ENCODE results near the gene NT5M.

Gene NT5M

DNA sequence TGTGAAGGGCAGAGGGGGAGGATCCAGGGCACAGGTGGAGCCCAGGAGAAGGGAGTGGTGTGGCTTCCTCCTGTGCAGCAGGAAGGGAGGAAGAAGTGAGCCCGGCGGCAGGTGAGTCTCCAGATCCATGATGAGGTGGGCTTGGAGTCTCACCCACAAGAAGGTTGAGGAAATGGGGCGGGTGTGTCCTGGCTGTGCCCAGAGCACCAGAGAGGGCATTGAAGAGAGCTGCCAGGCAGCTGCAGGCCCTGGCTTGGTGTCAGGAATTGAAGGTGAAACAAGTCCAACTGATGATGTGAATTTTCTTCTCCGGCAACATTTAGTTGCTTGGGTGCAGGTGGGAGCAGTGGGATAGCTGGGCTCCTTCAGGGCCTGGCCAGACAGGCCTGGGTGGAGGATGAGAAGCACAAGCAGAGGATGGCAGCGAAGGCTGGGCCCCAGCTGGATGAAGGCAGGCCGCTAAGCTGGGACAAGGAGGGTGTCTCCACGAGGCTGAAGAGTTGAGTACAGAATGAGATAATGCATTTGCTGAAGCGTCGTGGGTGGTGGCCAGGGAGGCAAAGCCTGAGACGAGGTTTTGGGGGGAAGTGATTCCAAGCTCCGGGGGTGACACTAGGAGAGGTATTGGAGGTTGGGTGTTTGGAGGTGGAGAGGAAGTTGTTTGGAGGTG, 18.3 kb downstream of the NT5M start:
- DNase-seq (ENCODE audit: low read depth in 1 of 2, low spot score in 1 of 2) = no peak
- TF ChIP-seq, protein P1, sequence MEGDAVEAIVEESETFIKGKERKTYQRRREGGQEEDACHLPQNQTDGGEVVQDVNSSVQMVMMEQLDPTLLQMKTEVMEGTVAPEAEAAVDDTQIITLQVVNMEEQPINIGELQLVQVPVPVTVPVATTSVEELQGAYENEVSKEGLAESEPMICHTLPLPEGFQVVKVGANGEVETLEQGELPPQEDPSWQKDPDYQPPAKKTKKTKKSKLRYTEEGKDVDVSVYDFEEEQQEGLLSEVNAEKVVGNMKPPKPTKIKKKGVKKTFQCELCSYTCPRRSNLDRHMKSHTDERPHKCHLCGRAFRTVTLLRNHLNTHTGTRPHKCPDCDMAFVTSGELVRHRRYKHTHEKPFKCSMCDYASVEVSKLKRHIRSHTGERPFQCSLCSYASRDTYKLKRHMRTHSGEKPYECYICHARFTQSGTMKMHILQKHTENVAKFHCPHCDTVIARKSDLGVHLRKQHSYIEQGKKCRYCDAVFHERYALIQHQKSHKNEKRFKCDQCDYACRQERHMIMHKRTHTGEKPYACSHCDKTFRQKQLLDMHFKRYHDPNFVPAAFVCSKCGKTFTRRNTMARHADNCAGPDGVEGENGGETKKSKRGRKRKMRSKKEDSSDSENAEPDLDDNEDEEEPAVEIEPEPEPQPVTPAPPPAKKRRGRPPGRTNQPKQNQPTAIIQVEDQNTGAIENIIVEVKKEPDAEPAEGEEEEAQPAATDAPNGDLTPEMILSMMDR (IDR thresholded peaks at IDR 0.05; ENCODE audit: insufficient read depth, low read length) = no peak
- TF ChIP-seq GABPA (IDR thresholded peaks at IDR 0.05; ENCODE audit: low read depth) = no peak
- TF ChIP-seq POLR2AphosphoS5 (IDR thresholded peaks at IDR 0.05; ENCODE audit: low read depth) = no peak
- TF ChIP-seq SPI1 (IDR thresholded peaks at IDR 0.05; ENCODE audit: borderline replicate concordance, low read depth) = no peak
- TF ChIP-seq, protein P2, sequence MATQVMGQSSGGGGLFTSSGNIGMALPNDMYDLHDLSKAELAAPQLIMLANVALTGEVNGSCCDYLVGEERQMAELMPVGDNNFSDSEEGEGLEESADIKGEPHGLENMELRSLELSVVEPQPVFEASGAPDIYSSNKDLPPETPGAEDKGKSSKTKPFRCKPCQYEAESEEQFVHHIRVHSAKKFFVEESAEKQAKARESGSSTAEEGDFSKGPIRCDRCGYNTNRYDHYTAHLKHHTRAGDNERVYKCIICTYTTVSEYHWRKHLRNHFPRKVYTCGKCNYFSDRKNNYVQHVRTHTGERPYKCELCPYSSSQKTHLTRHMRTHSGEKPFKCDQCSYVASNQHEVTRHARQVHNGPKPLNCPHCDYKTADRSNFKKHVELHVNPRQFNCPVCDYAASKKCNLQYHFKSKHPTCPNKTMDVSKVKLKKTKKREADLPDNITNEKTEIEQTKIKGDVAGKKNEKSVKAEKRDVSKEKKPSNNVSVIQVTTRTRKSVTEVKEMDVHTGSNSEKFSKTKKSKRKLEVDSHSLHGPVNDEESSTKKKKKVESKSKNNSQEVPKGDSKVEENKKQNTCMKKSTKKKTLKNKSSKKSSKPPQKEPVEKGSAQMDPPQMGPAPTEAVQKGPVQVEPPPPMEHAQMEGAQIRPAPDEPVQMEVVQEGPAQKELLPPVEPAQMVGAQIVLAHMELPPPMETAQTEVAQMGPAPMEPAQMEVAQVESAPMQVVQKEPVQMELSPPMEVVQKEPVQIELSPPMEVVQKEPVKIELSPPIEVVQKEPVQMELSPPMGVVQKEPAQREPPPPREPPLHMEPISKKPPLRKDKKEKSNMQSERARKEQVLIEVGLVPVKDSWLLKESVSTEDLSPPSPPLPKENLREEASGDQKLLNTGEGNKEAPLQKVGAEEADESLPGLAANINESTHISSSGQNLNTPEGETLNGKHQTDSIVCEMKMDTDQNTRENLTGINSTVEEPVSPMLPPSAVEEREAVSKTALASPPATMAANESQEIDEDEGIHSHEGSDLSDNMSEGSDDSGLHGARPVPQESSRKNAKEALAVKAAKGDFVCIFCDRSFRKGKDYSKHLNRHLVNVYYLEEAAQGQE (IDR thresholded peaks at IDR 0.05; ENCODE audit: insufficient replicate concordance, low read depth) = no peak
- no peak overlapping the region for H3K4me3 ChIP-seq (replicated peaks; ENCODE audit: insufficient read depth, low read length)
- H3K27me3 ChIP-seq (ENCODE audit: insufficient read depth, poor library complexity, severe bottlenecking) = no peaks in the 10 kb centered on the region
- no peak overlapping the region for H3K27ac ChIP-seq (replicated peaks)

DNA sequence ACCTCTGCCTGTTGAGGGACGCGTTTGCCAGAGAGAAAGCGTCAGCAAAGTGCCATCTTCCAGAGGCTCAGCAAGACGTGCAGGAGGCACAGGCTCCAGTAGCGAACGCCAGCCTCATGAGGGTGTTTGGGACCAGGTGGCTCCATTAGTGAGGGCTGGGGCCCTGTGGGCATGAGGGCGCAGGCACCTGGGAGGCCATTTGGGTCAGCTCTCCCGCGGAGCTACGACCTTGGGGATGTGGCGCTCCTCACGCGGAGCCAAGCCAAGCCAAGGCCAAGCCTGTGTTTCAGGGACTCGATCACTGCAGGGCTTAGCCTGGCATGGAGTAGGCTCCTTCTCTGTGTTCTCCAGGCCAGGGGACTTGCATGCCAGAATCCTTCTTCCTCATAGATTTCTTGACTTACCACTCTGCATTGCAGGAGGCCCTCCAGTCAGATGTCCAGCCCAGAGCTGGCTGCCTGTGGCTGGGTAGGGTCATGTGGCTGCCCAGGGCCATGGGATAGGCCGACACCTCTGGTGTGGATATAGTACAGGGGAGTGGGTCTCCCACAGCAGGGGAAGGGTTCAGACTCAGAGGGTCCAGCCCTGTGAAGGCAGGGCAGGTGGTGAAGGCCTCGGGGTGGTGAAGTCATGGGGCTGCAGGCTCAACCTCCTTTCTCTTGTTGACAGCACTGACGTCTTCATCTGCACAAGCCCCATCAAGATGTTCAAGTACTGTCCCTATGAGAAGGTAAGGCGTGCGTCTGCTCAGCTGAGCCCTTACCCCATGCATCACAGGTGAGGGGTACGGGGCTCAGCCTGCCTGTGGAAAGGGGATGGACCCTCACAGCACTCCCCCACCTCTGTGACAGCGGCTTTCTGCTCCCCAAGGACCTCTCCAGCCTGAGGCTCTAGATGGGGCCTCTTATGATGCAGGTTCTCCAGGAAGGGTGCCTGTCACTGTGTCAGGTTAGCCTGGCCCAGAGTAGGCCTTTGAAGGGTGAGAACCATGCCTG, 19.6 kb downstream of the NT5M start:
- TF ChIP-seq, protein P1 (IDR thresholded peaks at IDR 0.05; ENCODE audit: insufficient read depth, low read length) = no peak
- TF ChIP-seq, protein P2 (IDR thresholded peaks at IDR 0.05; ENCODE audit: insufficient replicate concordance, low read depth) = no peak
- TF ChIP-seq SPI1 (IDR thresholded peaks at IDR 0.05; ENCODE audit: borderline replicate concordance, low read depth) = no peak
- TF ChIP-seq GABPA (IDR thresholded peaks at IDR 0.05; ENCODE audit: low read depth) = no peak
- TF ChIP-seq POLR2AphosphoS5 (IDR thresholded peaks at IDR 0.05; ENCODE audit: low read depth) = no peak
- Histone ChIP-seq H3K27ac (replicated peaks) (no peak overlapping the region), H3K27me3 (ENCODE audit: insufficient read depth, poor library complexity, severe bottlenecking) (no peaks in the 10 kb centered on the region), H3K4me3 (replicated peaks; ENCODE audit: insufficient read depth, low read length) (no peak overlapping the region)
- no peak for DNase-seq (ENCODE audit: low read depth in 1 of 2, low spot score in 1 of 2)

DNA sequence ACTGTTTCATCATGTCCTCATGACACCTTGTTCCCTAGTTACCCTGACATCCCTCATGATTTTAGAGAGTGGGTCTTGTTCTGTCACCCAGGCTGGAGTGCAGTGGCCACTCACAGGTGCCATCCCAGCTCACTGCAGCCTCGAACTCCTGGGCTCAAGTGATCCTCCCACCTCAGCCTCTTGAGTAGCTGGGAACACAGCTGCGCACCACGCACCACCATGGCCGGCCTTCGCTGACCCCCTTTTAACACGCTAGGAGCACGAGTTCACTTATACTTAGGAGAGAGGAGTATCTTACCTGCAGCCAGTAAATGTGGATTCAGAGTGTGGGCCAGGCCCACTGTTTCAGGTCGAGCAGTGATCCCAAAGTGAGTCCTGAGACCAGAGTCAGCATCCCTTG, 21.4 kb downstream of the NT5M start:
- Histone ChIP-seq H3K27ac (replicated peaks) (no peak overlapping the region), H3K4me3 (replicated peaks; ENCODE audit: insufficient read depth, low read length) (no peak overlapping the region), H3K27me3 (ENCODE audit: insufficient read depth, poor library complexity, severe bottlenecking) (no peaks in the 10 kb centered on the region)
- TF ChIP-seq, protein P2 (IDR thresholded peaks at IDR 0.05; ENCODE audit: insufficient replicate concordance, low read depth) = no peak
- no peak for TF ChIP-seq GABPA (IDR thresholded peaks at IDR 0.05; ENCODE audit: low read depth)
- no peak for TF ChIP-seq SPI1 (IDR thresholded peaks at IDR 0.05; ENCODE audit: borderline replicate concordance, low read depth)
- TF ChIP-seq, protein P1 (IDR thresholded peaks at IDR 0.05; ENCODE audit: insufficient read depth, low read length) = no peak
- TF ChIP-seq POLR2AphosphoS5 (IDR thresholded peaks at IDR 0.05; ENCODE audit: low read depth) = no peak
- no peak for DNase-seq (ENCODE audit: low read depth in 1 of 2, low spot score in 1 of 2)

Data from HL-60 (cell line).